CD4-positive, alpha-beta T cell treated with Interleukin-2 at 100 ng/mL for 4 hours (primary cell): Measurements from ENCODE around the gene PIGL.
A peak's percentile ranks its signal among the peaks of the same experiment; 100 is the strongest.

Source experiments
- DNase-seq: peaks from one replicate; pipeline ENCODE4 v3.0.0-alpha.2; 2020; ENCODE audit warnings: low spot score

The PIGL gene

GRCh38 chr17:16273929-16274339 is 56.9 kb downstream of the PIGL start:
- no peak for DNase-seq

- no peak for DNase-seq
These were observed 58.0 kb downstream of the PIGL start for GRCh38 chr17:16275024-16275423.

- no peak for DNase-seq
These were observed 60.2 kb downstream of the PIGL start for GRCh38 chr17:16277163-16277562.

GRCh38 chr17:16281351-16281750 is 64.3 kb downstream of the PIGL start:
- DNase-seq = no peak

- no peak for DNase-seq
These were observed 65.5 kb downstream of the PIGL start for GRCh38 chr17:16282522-16282921.

- no peak for DNase-seq
These were observed 66.7 kb downstream of the PIGL start for GRCh38 chr17:16283705-16284104.

- DNase-seq = no peak
These were observed 68.6 kb downstream of the PIGL start for GRCh38 chr17:16285646-16286008.

GRCh38 chr17:16286009-16286946 is 69.3 kb downstream of the PIGL start:
- DNase-seq = peak; percentile 80

- DNase-seq = no peak
These were observed 70.0 kb downstream of the PIGL start for GRCh38 chr17:16286947-16287562.

GRCh38 chr17:16287563-16288027 is 70.6 kb downstream of the PIGL start:
- DNase-seq = peak; percentile 26

- DNase-seq = no peak
These were observed 72.0 kb downstream of the PIGL start for GRCh38 chr17:16288860-16289571.

GRCh38 chr17:16293931-16294330 is 76.9 kb downstream of the PIGL start:
- no peak for DNase-seq

GRCh38 chr17:16294560-16294959 is 77.5 kb downstream of the PIGL start:
- no peak for DNase-seq

- peak; percentile 22 for DNase-seq
These were observed 79.1 kb downstream of the PIGL start for GRCh38 chr17:16296072-16296471.

- no peak for DNase-seq
These were observed 80.5 kb downstream of the PIGL start for GRCh38 chr17:16297367-16298139.

GRCh38 chr17:16298140-16298662 is 81.2 kb downstream of the PIGL start:
- no peak for DNase-seq

- DNase-seq = no peak
These were observed 83.5 kb downstream of the PIGL start for GRCh38 chr17:16300554-16300953.

GRCh38 chr17:16301963-16302855 is 85.2 kb downstream of the PIGL start:
- no peak for DNase-seq

- no peak for DNase-seq
These were observed 85.8 kb downstream of the PIGL start for GRCh38 chr17:16302856-16303255.

- no peak for DNase-seq
These were observed 87.8 kb downstream of the PIGL start for GRCh38 chr17:16304830-16305229.

- no peak for DNase-seq
These were observed 89.2 kb downstream of the PIGL start for GRCh38 chr17:16306211-16306610.
